ENCODE data around the gene NRG3. TPM values are rescaled to one million over a fixed set of nuclear protein-coding genes. Genes with fewer than 3 reads are reported as not detected.

Gene NRG3
- total RNA-seq, 1 experiment from 2014 or later, result not detected

- no peaks in the 10 kb centered on the region for H4K20me1 ChIP-seq (ENCODE audit: insufficient read depth)
- ATAC-seq (no peak), DNase-seq (ENCODE audit: low read depth, low spot score) (no peak)
- peaks cover 3 to 7% of the 10 kb centered on the region in 2 experiments; a peak in 2 of 4 replicates for H3K9me3 ChIP-seq (ENCODE audit: control insufficient read depth in 1 of 2, insufficient read depth in 1 of 2, low read depth in 1 of 2, low read length in 2 of 2)
- no peak overlapping the region for H3K4me3 ChIP-seq (replicated peaks in 1 of 2; ENCODE audit: low read depth in 1 of 2, low read length in 2 of 2)
- no peak overlapping the region for H3K4me2 ChIP-seq (ENCODE audit: low read length)
- no peaks in the 10 kb centered on the region for H3K36me3 ChIP-seq (ENCODE audit: control insufficient read depth in 1 of 2, insufficient read depth in 2 of 2, low read length in 2 of 2)
- no peaks in the 10 kb centered on the region for H3K9me2 ChIP-seq (ENCODE audit: insufficient read depth)
- no peaks in the 10 kb centered on the region for H3K27me3 ChIP-seq (ENCODE audit: insufficient read depth, low read length)
- ChIA-PET POLR2A (no interaction called here), CTCF (no interaction called here), RAD21 (ENCODE audit: low non-redundant PET in 1 of 2, low total read pairs in 2 of 2, uncharacterized antibody in 2 of 2, unreplicated experiment in 2 of 2) (no interaction called here)
- no peak overlapping the region for H2AFZ ChIP-seq (ENCODE audit: low read depth, low read length, poor library complexity, severe bottlenecking)
- H3K9ac ChIP-seq (ENCODE audit: low read length), result no peak overlapping the region
- no TSS peak for BruUV-seq (replicated peaks)
- H3K4me1 ChIP-seq (ENCODE audit: control insufficient read depth in 1 of 2, insufficient read depth in 2 of 2, low read length in 2 of 2), result no peaks in the 10 kb centered on the region
- no peaks in the 10 kb centered on the region for H3K79me2 ChIP-seq (ENCODE audit: insufficient read depth, low read length)
- no peak for TF ChIP-seq FOSL1 (IDR thresholded peaks at IDR 0.05; ENCODE audit: low read depth)
- H3K27ac ChIP-seq (ENCODE audit: low read depth, low read length), result no peak overlapping the region
- intact Hi-C loops (cut with micrococcal nuclease), result no loop called here
These were observed 1060.0 kb downstream of the NRG3 start for GRCh38 chr10:82934947-82935346.

- no peak for ATAC-seq
- intact Hi-C loops (cut with micrococcal nuclease), result no loop called here
- POLR2A ChIA-PET, result no interaction called here
These were observed 1063.3 kb downstream of the NRG3 start for GRCh38 chr10:82938331-82938730.

More at GRCh38 chr10:82938331-82938730, 1063.3 kb downstream of the NRG3 start:
- DNase-seq (ENCODE audit: low read depth, low spot score), result no peak
- CTCF ChIA-PET, result no interaction called here
- Histone ChIP-seq H3K4me1 (ENCODE audit: control insufficient read depth in 1 of 2, insufficient read depth in 2 of 2, low read length in 2 of 2) (no peaks in the 10 kb centered on the region), H3K9me3 (ENCODE audit: control insufficient read depth in 1 of 2, insufficient read depth in 1 of 2, low read depth in 1 of 2, low read length in 2 of 2) (peaks cover 9 to 21% of the 10 kb centered on the region in 2 experiments; a peak in 2 of 4 replicates), H3K27me3 (ENCODE audit: insufficient read depth, low read length) (no peaks in the 10 kb centered on the region), H3K79me2 (ENCODE audit: insufficient read depth, low read length) (no peaks in the 10 kb centered on the region), H3K9me2 (ENCODE audit: insufficient read depth) (no peaks in the 10 kb centered on the region), H4K20me1 (ENCODE audit: insufficient read depth) (no peaks in the 10 kb centered on the region), H3K4me3 (replicated peaks in 1 of 2; ENCODE audit: low read depth in 1 of 2, low read length in 2 of 2) (no peak overlapping the region), H3K9ac (ENCODE audit: low read length) (no peak overlapping the region), H3K4me2 (ENCODE audit: low read length) (no peak overlapping the region), H2AFZ (ENCODE audit: low read depth, low read length, poor library complexity, severe bottlenecking) (no peak overlapping the region), H3K36me3 (ENCODE audit: control insufficient read depth in 1 of 2, insufficient read depth in 2 of 2, low read length in 2 of 2) (no peaks in the 10 kb centered on the region), H3K27ac (ENCODE audit: low read depth, low read length) (no peak overlapping the region)
- RAD21 ChIA-PET (ENCODE audit: low non-redundant PET in 1 of 2, low total read pairs in 2 of 2, uncharacterized antibody in 2 of 2, unreplicated experiment in 2 of 2), result no interaction called here
- BruUV-seq (replicated peaks), result no TSS peak
- TF ChIP-seq RAD21 (IDR thresholded peaks at IDR 0.05; ENCODE audit: low read depth) (no peak), ZNF274 (IDR thresholded peaks at IDR 0.05; ENCODE audit: low read depth, low read length) (no peak), CTCF (IDR thresholded peaks at IDR 0.05 in 2 of 3, conservative IDR thresholded peaks at IDR 0.05 in 1 of 3; ENCODE audit: borderline replicate concordance in 1 of 3, insufficient read depth in 1 of 3, low read depth in 2 of 3, low read length in 2 of 3) (no peak), SP1 (IDR thresholded peaks at IDR 0.05; ENCODE audit: low read depth) (no peak), REST (IDR thresholded peaks at IDR 0.05; ENCODE audit: low read depth) (no peak), POLR2AphosphoS5 (IDR thresholded peaks at IDR 0.05; ENCODE audit: low read depth, low read length) (no peak), EZH2phosphoT487 (IDR thresholded peaks at IDR 0.05; ENCODE audit: borderline replicate concordance) (no peak), CBX3 (IDR thresholded peaks at IDR 0.05; ENCODE audit: low read depth) (no peak), CEBPB (IDR thresholded peaks at IDR 0.05; ENCODE audit: low read depth) (no peak), SRF (IDR thresholded peaks at IDR 0.05; ENCODE audit: low read depth) (no peak)
